ENCODE results near the gene KCNH5. TPM values are rescaled to one million over a fixed set of nuclear protein-coding genes. Genes with fewer than 3 reads are reported as not detected.

KCNH5 gene
- total RNA-seq, 4 donors from 2014 or later: under 0.01 to 0.23 (median 0.12) TPM

DNA sequence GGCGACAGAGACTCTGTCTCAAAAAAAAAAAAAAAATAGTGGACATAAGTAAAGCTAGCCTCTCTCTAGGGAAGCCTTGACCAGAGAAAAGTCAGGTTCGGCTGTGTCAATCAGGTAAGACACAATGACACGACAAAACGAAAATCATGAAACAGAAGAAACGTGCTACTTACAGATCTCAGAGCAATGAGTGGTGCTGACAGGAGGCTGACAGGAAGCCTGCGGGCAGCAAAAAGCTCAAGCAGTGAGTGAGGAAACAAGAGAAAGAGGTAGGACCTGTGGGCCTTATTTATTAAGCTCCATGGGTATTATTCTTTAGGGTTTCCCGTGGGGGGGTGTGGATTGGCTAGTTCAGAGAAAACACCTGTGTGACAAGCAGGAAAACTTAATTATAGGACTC, 363.1 kb downstream of the KCNH5 start:
- intact Hi-C loops (cut with DNase I): no loop called here
- Histone ChIP-seq H3K36me3 (no peaks in the 10 kb centered on the region), H3K9me3 (no peaks in the 10 kb centered on the region), H3K27me3 (no peaks in the 10 kb centered on the region), H3K27ac (replicated peaks in 1 of 4) (no peak overlapping the region), H3K4me1 (no peaks in the 10 kb centered on the region), H3K4me3 (no peak overlapping the region)
- TF ChIP-seq POLR2AphosphoS5 (IDR thresholded peaks at IDR 0.05) (no peak), EP300 (IDR thresholded peaks at IDR 0.05) (no peak), POLR2A (IDR thresholded peaks at IDR 0.05; ENCODE audit: low read depth) (no peak)
- TF ChIP-seq, protein P1, sequence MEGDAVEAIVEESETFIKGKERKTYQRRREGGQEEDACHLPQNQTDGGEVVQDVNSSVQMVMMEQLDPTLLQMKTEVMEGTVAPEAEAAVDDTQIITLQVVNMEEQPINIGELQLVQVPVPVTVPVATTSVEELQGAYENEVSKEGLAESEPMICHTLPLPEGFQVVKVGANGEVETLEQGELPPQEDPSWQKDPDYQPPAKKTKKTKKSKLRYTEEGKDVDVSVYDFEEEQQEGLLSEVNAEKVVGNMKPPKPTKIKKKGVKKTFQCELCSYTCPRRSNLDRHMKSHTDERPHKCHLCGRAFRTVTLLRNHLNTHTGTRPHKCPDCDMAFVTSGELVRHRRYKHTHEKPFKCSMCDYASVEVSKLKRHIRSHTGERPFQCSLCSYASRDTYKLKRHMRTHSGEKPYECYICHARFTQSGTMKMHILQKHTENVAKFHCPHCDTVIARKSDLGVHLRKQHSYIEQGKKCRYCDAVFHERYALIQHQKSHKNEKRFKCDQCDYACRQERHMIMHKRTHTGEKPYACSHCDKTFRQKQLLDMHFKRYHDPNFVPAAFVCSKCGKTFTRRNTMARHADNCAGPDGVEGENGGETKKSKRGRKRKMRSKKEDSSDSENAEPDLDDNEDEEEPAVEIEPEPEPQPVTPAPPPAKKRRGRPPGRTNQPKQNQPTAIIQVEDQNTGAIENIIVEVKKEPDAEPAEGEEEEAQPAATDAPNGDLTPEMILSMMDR (IDR thresholded peaks at IDR 0.05): no peak
- no peak for DNase-seq (ENCODE audit: extremely low spot score)
- 79% methylated on average over 7 of the region's 7 CpGs for WGBS

DNA sequence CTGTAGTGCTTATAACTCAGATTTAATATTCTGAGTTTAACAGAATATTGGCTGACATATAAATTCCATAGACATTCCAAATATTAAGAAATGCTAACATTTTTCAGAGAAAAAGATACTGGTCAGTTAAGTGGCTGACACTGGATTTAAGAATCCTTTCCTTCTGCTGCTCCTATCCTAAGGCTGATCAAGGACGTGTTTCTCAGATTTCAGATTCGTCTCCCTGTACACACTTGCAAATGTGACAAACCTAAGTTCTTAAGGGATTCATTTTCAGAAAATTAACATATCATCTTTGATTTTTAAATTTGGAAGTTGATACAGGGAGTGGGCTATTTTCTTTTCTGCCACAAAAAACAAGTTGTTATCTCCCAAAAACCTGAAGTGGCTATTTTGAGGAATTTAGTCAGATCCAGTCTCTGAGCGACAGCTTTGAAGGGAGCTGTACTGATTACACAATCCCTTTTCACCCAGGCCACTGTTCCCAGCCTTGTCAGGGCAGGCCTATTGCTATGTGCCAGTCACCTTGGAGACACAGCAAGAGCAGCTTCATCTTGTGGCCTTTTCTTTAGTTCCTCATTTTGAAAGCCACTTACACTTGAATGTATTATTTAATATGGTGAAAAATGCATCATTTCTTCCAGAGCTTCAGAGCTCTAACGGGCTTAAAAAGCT, 370.6 kb downstream of the KCNH5 start:
- Histone ChIP-seq H3K27ac (replicated peaks in 1 of 4) (no peak overlapping the region), H3K4me1 (no peaks in the 10 kb centered on the region), H3K27me3 (no peaks in the 10 kb centered on the region), H3K36me3 (no peaks in the 10 kb centered on the region), H3K9me3 (no peaks in the 10 kb centered on the region), H3K4me3 (no peak overlapping the region)
- 74% methylated on average over 4 of the region's 4 CpGs for WGBS
- TF ChIP-seq POLR2A (IDR thresholded peaks at IDR 0.05; ENCODE audit: low read depth): no peak
- no peak for TF ChIP-seq EP300 (IDR thresholded peaks at IDR 0.05)
- TF ChIP-seq, protein P1 (IDR thresholded peaks at IDR 0.05): no peak
- no peak for TF ChIP-seq POLR2AphosphoS5 (IDR thresholded peaks at IDR 0.05)
- intact Hi-C loops (cut with DNase I): no loop called here
- no peak for DNase-seq (ENCODE audit: extremely low spot score)

DNA sequence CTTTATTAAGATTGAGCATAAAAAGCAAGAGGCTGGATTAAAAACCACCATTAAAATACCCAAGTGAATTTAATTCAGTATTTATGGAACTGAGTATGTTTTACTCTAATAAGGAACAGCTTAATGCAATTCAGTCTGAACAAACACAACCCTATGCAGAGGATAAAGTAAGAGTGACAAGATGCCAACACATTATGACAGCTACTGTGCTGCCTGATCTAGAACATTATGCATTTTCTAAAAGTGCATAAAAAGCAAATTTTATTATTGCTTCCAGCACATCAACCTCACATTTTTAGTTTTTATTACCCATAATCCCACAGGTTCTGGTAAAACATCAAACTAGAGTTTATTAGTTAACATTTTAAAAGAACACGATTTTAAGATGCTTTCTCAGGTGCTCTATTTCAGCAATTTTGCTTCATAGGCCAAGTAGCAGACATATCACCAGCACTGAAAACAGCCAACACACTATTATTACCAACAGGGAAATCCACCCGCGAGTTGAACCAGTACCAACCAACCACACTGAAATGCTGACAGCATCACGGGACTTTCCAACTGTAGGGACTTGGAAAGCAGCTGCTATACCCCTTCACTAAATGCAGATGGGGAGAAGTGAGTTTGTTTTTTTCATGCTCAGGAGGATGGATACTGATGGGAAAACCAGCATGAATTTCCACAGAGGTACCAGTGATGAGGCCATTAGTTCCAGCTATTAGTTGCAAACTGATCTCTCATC, 372.1 kb downstream of the KCNH5 start:
- Histone ChIP-seq H3K4me3 (no peak overlapping the region), H3K27ac (replicated peaks in 1 of 4) (no peak overlapping the region), H3K4me1 (no peaks in the 10 kb centered on the region), H3K36me3 (no peaks in the 10 kb centered on the region), H3K9me3 (no peaks in the 10 kb centered on the region), H3K27me3 (no peaks in the 10 kb centered on the region)
- no peak for DNase-seq (ENCODE audit: extremely low spot score)
- intact Hi-C loops (cut with DNase I): no loop called here
- WGBS: 81% methylated on average over 4 of the region's 4 CpGs
- TF ChIP-seq EP300 (IDR thresholded peaks at IDR 0.05) (no peak), POLR2AphosphoS5 (IDR thresholded peaks at IDR 0.05) (no peak), POLR2A (IDR thresholded peaks at IDR 0.05; ENCODE audit: low read depth) (no peak)
- TF ChIP-seq, protein P1 (IDR thresholded peaks at IDR 0.05): no peak

DNA sequence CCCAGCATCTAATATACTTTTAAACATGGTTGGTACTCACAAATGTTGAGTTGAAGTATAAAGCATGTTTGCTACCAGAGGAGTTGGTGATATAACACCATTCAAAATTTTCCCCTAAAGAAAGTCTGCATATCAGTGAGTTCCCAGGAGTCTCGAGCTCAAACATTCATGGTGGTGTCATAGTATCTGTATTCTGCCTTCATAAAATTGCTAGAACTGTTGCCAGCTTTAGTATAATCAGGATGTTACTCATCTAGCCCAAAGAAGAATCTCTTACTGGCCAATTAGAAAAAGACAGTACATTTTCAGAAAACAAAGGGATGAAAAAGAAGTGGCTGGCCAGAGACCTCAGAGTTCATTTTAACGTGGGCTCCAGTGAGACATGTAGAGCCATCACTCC, 374.7 kb downstream of the KCNH5 start:
- intact Hi-C loops (cut with DNase I): no loop called here
- WGBS: 61% methylated on average over 2 of the region's 2 CpGs
- H3K9me3 ChIP-seq: no peaks in the 10 kb centered on the region
- H3K27ac ChIP-seq (replicated peaks in 1 of 4): no peak overlapping the region
- no peak for DNase-seq (ENCODE audit: extremely low spot score)
- H3K27me3 ChIP-seq: no peaks in the 10 kb centered on the region
- H3K36me3 ChIP-seq: no peaks in the 10 kb centered on the region
- H3K4me1 ChIP-seq: peaks cover 0 to 3% (median 0%) of the 10 kb centered on the region in 4 donors
- TF ChIP-seq POLR2AphosphoS5 (IDR thresholded peaks at IDR 0.05) (no peak), EP300 (IDR thresholded peaks at IDR 0.05) (no peak), POLR2A (IDR thresholded peaks at IDR 0.05; ENCODE audit: low read depth) (no peak)
- TF ChIP-seq, protein P1 (IDR thresholded peaks at IDR 0.05): no peak
- H3K4me3 ChIP-seq: no peak overlapping the region
